Putamen (tissue), 1 donor: ENCODE results near the gene ADCY2.

Experiments
- DNase-seq: peaks from one replicate; pipeline ENCODE4 v3.0.0-alpha.2; 2016; ENCODE audit warnings: low spot score

ADCY2 gene

DNA sequence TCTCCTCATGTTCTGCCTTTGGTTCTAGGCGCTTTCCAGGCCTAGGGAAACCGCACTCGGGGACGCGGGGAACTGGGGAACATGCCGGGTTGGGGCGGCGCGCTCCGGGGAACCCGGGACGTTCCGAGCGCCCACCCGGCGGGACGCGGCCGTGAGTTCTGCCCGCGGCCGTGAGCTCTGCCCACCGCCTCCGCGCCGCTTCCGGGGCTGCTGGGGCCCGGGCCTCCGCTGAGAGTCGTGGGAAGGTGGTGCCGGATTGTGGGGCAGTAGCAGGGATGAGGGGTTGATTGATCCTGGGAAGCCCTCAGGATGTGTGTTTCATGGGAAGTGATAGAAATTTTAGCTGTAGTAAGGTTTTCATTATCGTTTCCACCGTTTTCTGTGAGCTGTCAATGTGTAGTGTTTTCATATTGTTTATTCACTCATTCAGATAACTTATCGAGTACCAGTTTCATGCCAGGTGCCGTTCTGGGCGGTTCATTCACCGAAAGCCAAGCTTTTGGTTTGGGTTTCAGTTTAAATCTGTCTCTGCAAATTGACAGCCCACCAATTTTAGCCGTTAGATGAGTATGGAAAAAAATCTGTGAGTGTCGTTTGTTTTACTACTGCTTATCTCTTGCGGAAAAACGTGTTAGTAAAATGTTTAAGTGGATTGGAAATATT lies 473.7 kb downstream of the ADCY2 start:
- DNase-seq: no peak

DNA sequence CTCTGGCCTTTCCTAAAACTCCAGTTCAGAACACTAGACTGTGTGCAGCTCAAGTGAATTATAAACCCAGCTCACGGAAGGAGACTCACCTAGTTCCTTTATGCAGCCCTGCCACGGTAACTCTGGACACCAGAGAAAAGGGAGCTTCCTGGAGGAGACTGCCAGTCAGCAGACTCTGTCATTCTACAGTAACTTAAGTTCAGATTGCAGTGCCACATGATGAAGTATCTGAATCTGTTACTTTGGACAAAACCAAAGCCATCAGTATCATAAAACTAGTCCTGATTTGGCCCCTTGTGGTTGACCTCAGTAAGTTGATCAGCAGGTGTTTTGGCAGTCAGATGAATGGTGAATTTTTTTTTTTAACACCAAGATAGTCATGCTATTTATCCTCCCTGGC lies 475.7 kb downstream of the ADCY2 start:
- no peak for DNase-seq

DNA sequence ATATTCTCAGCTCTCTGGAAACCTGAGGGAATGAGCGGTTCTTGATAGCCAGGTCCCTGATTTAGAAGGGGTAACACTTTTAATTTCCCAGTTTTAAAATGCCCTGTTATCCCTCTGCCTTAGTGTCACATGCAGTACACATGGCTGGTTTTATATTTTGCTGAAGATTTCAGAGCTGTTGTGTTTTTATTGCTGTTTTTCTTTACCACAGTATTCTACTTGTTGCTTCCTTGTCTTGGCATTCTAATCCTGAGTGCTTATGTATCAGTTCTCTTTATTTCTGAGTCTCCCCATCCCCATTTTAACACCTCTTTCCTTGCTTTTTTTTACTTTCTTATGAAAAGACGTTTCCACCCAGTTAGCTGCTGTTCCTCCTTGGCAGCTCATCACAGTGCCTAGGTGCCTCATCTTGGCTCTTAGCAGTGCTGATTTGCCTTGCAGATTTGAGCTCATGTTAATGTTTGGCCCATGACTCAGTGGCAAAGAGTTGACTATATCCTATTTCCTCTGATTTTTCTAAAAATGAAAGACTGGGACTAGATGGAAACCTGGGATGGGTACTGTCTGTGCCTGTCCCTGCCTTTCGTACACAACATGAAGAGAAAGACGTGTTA lies 476.7 kb downstream of the ADCY2 start:
- DNase-seq: no peak

DNA sequence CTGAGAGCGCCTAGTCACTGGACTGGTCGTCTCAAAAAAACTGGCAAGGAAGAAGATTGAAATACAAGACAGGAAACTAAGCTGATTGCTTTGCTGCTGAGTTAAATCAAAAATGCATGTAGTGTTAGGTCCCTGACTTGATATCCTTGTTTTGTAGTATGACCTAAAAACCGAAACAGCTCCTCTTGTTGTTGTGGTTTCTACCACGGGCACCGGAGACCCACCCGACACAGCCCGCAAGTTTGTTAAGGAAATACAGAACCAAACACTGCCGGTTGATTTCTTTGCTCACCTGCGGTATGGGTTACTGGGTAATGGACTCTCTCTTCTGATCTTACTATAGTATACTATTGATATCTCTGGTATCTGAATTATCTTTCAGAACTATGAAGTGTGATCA lies 477.3 kb downstream of the ADCY2 start:
- DNase-seq: no peak

DNA sequence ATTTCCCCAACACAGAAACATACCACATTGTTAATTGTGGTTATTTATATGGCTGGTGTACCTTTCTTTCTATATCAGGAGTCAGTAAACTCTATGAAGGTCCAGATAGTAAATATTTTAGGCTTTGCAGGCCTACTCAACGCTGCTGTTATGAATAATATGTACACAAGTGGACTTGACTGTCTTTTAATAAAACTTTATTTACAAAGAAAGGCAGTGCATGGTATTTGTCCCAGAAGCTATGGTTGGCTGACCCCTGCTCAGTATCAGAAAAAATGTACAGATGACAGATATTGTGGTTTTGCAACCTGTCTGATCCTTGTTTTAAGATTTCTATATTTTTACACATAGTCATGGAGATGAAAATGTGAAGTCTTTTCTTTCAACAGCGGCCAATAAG lies 478.7 kb downstream of the ADCY2 start:
- no peak for DNase-seq

DNA sequence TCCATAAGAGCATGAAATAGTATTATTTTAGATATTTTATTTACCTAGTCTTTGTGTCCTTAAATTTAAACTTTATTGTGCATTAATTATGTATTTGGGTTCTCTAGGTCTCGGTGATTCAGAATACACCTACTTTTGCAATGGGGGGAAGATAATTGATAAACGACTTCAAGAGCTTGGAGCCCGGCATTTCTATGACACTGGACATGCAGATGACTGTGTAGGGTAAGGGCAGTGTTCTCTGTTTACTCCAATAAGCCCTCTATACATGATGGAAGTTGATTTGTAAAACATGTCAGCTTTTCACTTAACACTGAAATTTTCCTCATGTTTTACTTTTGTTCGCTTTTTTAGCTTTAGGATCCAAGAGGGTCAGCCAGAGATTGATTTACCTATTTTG lies 479.2 kb downstream of the ADCY2 start:
- no peak for DNase-seq

DNA sequence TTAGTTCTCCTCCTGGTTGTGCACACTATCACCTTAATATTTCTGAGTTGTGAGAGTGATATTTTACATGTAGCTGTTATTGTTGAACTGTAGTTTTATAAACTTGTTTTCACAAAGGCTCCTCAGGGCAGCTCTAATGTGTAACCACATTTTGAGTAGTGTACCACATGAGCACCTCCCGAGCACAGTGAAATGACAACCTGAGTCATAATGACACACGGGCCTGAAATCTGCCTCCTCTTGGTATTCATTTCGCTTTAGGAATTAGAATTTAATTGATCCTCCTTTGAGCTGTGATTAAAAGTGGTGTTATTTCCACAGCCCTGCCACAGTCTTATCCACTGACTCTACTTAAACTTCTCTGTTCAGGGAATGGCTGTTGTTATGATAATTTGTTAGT lies 480.9 kb downstream of the ADCY2 start:
- DNase-seq: no peak

DNA sequence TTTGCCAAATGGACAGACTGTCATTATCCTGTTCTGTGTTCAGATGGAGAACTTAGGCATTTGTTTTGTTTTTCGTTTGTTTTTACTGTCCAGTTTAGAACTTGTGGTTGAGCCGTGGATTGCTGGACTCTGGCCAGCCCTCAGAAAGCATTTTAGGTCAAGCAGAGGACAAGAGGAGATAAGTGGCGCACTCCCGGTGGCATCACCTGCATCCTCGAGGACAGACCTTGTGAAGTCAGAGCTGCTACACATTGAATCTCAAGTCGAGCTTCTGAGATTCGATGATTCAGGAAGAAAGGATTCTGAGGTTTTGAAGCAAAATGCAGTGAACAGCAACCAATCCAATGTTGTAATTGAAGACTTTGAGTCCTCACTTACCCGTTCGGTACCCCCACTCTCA lies 481.9 kb downstream of the ADCY2 start:
- DNase-seq: no peak

DNA sequence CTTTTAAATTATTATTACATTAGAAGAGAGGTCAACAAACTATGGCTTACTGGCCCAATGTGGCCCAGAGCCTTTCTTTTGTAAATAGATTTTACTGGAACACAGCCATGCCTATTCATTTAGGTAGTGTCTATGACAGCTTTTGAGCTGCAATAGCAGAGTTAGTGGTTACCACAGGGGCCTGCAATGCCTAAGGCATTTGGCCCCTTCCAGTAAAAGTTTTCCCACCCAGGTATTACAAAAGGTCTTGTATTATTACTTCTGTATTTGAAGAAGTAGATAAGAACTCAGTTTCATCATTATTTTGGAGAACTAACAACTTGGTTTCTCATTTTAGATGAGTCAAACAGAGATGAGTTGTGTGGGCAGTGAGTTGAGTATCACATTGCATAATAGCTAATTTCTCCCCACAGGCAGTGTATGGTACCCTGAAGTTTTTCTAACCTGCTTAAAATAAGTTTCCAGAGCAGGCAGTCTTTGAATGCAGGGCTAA lies 482.5 kb downstream of the ADCY2 start:
- DNase-seq: peak; percentile 51
